ENCODE data around the gene C4BPA. TPM values are rescaled to one million over a fixed set of nuclear protein-coding genes. Genes with fewer than 3 reads are reported as not detected.

The C4BPA gene
- total and polyA plus RNA-seq, 9 of the 15 experiments (the other 6 are each of a cell fraction or from before 2014, with no cell fraction given), result 0.04 to 0.22 (median 0.11) TPM; not detected in 3

DNA sequence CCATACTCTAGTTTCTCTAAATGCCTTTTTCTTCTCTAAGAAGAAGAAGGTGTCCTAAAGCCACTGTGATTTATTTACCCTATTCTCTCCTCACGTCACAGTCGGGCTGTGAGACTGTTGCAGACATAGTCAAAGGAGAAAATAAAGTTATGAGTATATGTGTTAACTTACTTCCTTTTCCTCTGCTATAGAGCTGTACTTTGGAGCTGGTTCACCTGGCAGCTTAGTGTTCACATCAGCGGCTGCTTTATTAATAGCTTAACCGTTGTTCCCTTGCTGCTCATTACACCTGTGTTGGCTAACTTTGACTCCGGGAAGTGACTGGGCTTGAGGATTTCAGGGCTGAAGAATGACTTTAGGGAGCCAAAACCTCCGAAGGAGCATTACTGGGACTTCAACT lies 47.4 kb upstream of the C4BPA start (continued):
- TF ChIP-seq, protein P1, sequence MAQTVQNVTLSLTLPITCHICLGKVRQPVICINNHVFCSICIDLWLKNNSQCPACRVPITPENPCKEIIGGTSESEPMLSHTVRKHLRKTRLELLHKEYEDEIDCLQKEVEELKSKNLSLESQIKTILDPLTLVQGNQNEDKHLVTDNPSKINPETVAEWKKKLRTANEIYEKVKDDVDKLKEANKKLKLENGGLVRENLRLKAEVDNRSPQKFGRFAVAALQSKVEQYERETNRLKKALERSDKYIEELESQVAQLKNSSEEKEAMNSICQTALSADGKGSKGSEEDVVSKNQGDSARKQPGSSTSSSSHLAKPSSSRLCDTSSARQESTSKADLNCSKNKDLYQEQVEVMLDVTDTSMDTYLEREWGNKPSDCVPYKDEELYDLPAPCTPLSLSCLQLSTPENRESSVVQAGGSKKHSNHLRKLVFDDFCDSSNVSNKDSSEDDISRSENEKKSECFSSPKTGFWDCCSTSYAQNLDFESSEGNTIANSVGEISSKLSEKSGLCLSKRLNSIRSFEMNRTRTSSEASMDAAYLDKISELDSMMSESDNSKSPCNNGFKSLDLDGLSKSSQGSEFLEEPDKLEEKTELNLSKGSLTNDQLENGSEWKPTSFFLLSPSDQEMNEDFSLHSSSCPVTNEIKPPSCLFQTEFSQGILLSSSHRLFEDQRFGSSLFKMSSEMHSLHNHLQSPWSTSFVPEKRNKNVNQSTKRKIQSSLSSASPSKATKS (CRISPR knock-in tag; IDR thresholded peaks at IDR 0.05), result no peak
- TF ChIP-seq, protein P2, sequence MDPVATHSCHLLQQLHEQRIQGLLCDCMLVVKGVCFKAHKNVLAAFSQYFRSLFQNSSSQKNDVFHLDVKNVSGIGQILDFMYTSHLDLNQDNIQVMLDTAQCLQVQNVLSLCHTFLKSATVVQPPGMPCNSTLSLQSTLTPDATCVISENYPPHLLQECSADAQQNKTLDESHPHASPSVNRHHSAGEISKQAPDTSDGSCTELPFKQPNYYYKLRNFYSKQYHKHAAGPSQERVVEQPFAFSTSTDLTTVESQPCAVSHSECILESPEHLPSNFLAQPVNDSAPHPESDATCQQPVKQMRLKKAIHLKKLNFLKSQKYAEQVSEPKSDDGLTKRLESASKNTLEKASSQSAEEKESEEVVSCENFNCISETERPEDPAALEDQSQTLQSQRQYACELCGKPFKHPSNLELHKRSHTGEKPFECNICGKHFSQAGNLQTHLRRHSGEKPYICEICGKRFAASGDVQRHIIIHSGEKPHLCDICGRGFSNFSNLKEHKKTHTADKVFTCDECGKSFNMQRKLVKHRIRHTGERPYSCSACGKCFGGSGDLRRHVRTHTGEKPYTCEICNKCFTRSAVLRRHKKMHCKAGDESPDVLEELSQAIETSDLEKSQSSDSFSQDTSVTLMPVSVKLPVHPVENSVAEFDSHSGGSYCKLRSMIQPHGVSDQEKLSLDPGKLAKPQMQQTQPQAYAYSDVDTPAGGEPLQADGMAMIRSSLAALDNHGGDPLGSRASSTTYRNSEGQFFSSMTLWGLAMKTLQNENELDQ (CRISPR knock-in tag; IDR thresholded peaks at IDR 0.05; ENCODE audit: borderline replicate concordance), result no peak
- TF ChIP-seq ZNF311 (CRISPR knock-in tag; IDR thresholded peaks at IDR 0.05) (no peak), DNMT1 (IDR thresholded peaks at IDR 0.05) (no peak), ZNF24 (IDR thresholded peaks at IDR 0.05) (no peak)
- TF ChIP-seq, protein P3, sequence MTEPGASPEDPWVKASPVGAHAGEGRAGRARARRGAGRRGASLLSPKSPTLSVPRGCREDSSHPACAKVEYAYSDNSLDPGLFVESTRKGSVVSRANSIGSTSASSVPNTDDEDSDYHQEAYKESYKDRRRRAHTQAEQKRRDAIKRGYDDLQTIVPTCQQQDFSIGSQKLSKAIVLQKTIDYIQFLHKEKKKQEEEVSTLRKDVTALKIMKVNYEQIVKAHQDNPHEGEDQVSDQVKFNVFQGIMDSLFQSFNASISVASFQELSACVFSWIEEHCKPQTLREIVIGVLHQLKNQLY (CRISPR knock-in tag; conservative IDR thresholded peaks at IDR 0.05), result no peak

Data from K562 (cell line).